GM12878 (cell line): ENCODE measurements around the gene OLFM2. TPM values are rescaled to one million over a fixed set of nuclear protein-coding genes. Genes with fewer than 3 reads are reported as not detected.

Source experiments
- ATAC-seq: fragments of 200-7000 bp; cut with Tn5 transposase; 3 replicates; pipeline ENCODE4 v1.9.1; 2020; ENCODE audit warnings: mild to moderate bottlenecking, moderate library complexity
- BruUV-seq: library from RNA; stranded (reverse); fragments of 400-500 nt; replicated peaks from 2 replicates; lab custom pipeline; 2021; lab: Mats Ljungman, UMichigan
- CTCF ChIA-PET: fragments of 300-600 bp; sonication (Branson Sonifier 250); formaldehyde crosslinking; extraction: SDS; loops from one replicate; lab custom pipeline; 2021; ENCODE audit warnings: inconsistent platforms; lab: Yijun Ruan, JAX
- POLR2A ChIA-PET: fragments of 350-600 bp; formaldehyde crosslinking; extraction: SDS; loops from one replicate; lab custom pipeline; 2021; ENCODE audit warnings: inconsistent platforms; lab: Charles Lee
- RAD21 ChIA-PET: fragments of 300-600 bp; sonication (Branson Sonifier 250); formaldehyde crosslinking; loops from one replicate; lab custom pipeline; 2023; ENCODE audit warnings: antibody characterized with exemption; ENCODE audit not compliant: unreplicated experiment; lab: Charles Lee
- SMC1A ChIA-PET: fragments of 300-600 bp; sonication (Branson Sonifier 250); formaldehyde crosslinking; loops from one replicate; lab custom pipeline; 2023; ENCODE audit not compliant: unreplicated experiment, uncharacterized antibody; lab: Charles Lee
- DNase-seq: peaks from one replicate; pipeline ENCODE4 v3.0.0-alpha.2; 2011; ENCODE audit warnings: low read depth, low spot score
- FAIRE-seq: peaks from 3 replicates; lab custom pipeline; 2011; peaks lifted over from hg19 to GRCh38; lab: Jason Lieb, UNC
- H2AFZ ChIP-seq: 2 replicates; pipeline ENCODE4 v1.6.0; 2011; ENCODE audit warnings: low read depth, low read length, control low read depth; ENCODE audit not compliant: control insufficient read depth
- H3K27ac ChIP-seq: 2 replicates; pipeline ENCODE4 v1.5.1; 2011; ENCODE audit warnings: control low read depth; ENCODE audit not compliant: control insufficient read depth, insufficient read depth
- H3K27me3 ChIP-seq, 2 experiments: replicated peaks in 1 of 2; 2 replicates each; pipeline versions ENCODE4 v1.6.0 to v1.6.1; 2011; ENCODE audit warnings: low read length in 1 of 2; ENCODE audit not compliant: control insufficient read depth in 2 of 2, insufficient read depth in 2 of 2
- H3K36me3 ChIP-seq, 2 experiments: 2 replicates each; pipeline ENCODE4 v1.5.1; 2011; ENCODE audit warnings: low read length in 1 of 2; ENCODE audit not compliant: control insufficient read depth in 2 of 2, insufficient read depth in 2 of 2
- H3K4me1 ChIP-seq: 2 replicates; pipeline ENCODE4 v1.6.1; 2011; ENCODE audit warnings: mild to moderate bottlenecking, low read length, moderate library complexity, mixed read lengths; ENCODE audit not compliant: control insufficient read depth, insufficient read depth
- H3K4me2 ChIP-seq: 2 replicates; pipeline ENCODE4 v1.6.0; 2011; ENCODE audit warnings: control low read depth; ENCODE audit not compliant: control insufficient read depth, insufficient read depth
- H3K4me3 ChIP-seq: fragments of 200-600 bp; sonication (generic); 2 replicates; pipeline ENCODE4 v1.5.1; 2016
- H3K79me2 ChIP-seq: 2 replicates; pipeline ENCODE4 v1.6.0; 2011; ENCODE audit warnings: low read length; ENCODE audit not compliant: control insufficient read depth, insufficient read depth
- H3K9ac ChIP-seq: 2 replicates; pipeline ENCODE4 v1.8.0; 2011; ENCODE audit warnings: low read length, control low read depth, mixed read lengths; ENCODE audit not compliant: control insufficient read depth, insufficient read depth
- H3K9me3 ChIP-seq: replicated peaks from 3 replicates; pipeline ENCODE4 v1.5.1; 2011; ENCODE audit warnings: mild to moderate bottlenecking, low read length; ENCODE audit not compliant: control insufficient read depth, insufficient read depth
- H4K20me1 ChIP-seq: 2 replicates; pipeline ENCODE4 v1.6.0; 2011; ENCODE audit not compliant: control insufficient read depth, insufficient read depth
- CBFB ChIP-seq: IDR thresholded peaks from 2 replicates; pipeline ENCODE4 v1.6.1; 2016; ENCODE audit warnings: antibody characterized with exemption, low read depth
- DPF2 ChIP-seq: fragments of 450-650 bp; IDR thresholded peaks from 2 replicates; pipeline ENCODE4 v1.6.1; 2017; ENCODE audit warnings: mild to moderate bottlenecking
- KAT2A ChIP-seq: conservative IDR thresholded peaks from 2 replicates; pipeline ENCODE4 v1.6.1; 2011; ENCODE audit warnings: low read depth, low read length; ENCODE audit not compliant: control insufficient read depth
- MTA2 ChIP-seq: fragments of 450-650 bp; IDR thresholded peaks from 2 replicates; pipeline ENCODE4 v1.6.1; 2016; ENCODE audit warnings: low read depth, mild to moderate bottlenecking, moderate library complexity
- SIN3A ChIP-seq: IDR thresholded peaks from 2 replicates; pipeline ENCODE4 v1.6.1; 2012; ENCODE audit warnings: low read depth, low read length, improper control_type of control experiment
- SP1 ChIP-seq: IDR thresholded peaks from one replicate; pipeline ENCODE4 v1.6.1; 2011; ENCODE audit warnings: low read depth, low read length
- TCF3 ChIP-seq: IDR thresholded peaks from 2 replicates; pipeline ENCODE4 v1.6.1; 2012; ENCODE audit warnings: low read depth, mild to moderate bottlenecking, low read length, borderline replicate concordance; ENCODE audit not compliant: insufficient read depth
- ZNF687 ChIP-seq: fragments of 450-650 bp; IDR thresholded peaks from 2 replicates; pipeline ENCODE4 v1.6.1; 2017; ENCODE audit warnings: mild to moderate bottlenecking, moderate library complexity
- WGBS: methylation state at CpG from one replicate; pipeline ENCODE4 v1.1.6; 2016; ENCODE audit warnings: low lambda C conversion rate; ENCODE audit not compliant: insufficient replicate concordance, insufficient coverage; ENCODE audit errors: missing lambda C conversion rate; 5-methylcytosine and 5-hydroxymethylcytosine counted together
- in situ Hi-C: fragments of 300-500 bp; cut with MboI; formaldehyde crosslinking; loops from 9 replicates; pipeline ENCODE4 v1.14.3; 2018; ENCODE audit warnings: mixed read lengths
- intact Hi-C: fragments of 100-400 bp; cut with micrococcal nuclease; formaldehyde crosslinking; loops from one replicate; pipeline ENCODE4 v1.14.2; 2022; ENCODE audit not compliant: unreplicated experiment
- polyA plus RNA-seq, 11 experiments: library from polyadenylated mRNA; depleted of rRNA in 4 of 11; unstranded in 6 of 11; stranded (reverse) in 5 of 11; fragments of >200 nt; fragmentation: Nextera tagmentation in 4 of 11; fragmentation: Illumina TruSeq in 1 of 11; extraction: Ambion mirVana in 4 of 11; extraction: Trizol in 1 of 11; gene quantifications; 1 replicate in 1 of 11; 2 replicates in 10 of 11; pipeline versions ENCODE4 v1.2.1 to v1.2.3, GENCODE V29; 2011 to 2016; ENCODE audit warnings: inconsistent platforms in 2 of 11, missing spikeins in 2 of 11, low read depth in 1 of 11
- total RNA-seq, 4 experiments: library from RNA; depleted of rRNA in 3 of 4; stranded (reverse); fragments of >200 nt in 3 of 4; fragmentation: Illumina TruSeq in 1 of 4; extraction: Trizol in 1 of 4; gene quantifications; 2 replicates each; pipeline versions ENCODE4 v1.2.1 to v1.2.3, GENCODE V29; 2013 to 2021
- TF ChIP-seq, protein P1 (sequence below): fragments of 150-350 bp; IDR thresholded peaks from 2 replicates; pipeline ENCODE4 v1.6.1; 2016; ENCODE audit warnings: low read depth, low read length

Gene OLFM2
- total and polyA plus RNA-seq, 10 of the 15 experiments (the other 5 are each of a cell fraction or from before 2014, with no cell fraction given) = 0.07 to 3.5 (median 0.27) TPM; not detected in 5

GRCh38 chr19:9818175-9818733, 118.1 kb downstream of the OLFM2 start:
- no TSS peak for BruUV-seq
- no peak for TF ChIP-seq MTA2
- TF ChIP-seq DPF2 = peak; percentile 72; the same call in 1 of the 2 replicates
- in situ Hi-C loops = no loop called here
- peaks cover 20% of the 10 kb centered on the region for H3K79me2 ChIP-seq
- peak overlapping the region; percentile 97 for H3K4me3 ChIP-seq
- ATAC-seq (no peak), FAIRE-seq (no peak), DNase-seq (no peak)
- H4K20me1 ChIP-seq = no peaks in the 10 kb centered on the region
- peak overlapping the region; percentile 98 for H3K27ac ChIP-seq
- peaks cover 9% of the 10 kb centered on the region for H3K9me3 ChIP-seq
- 3% methylated on average over 27 of the region's 39 CpGs for WGBS
- H3K4me2 ChIP-seq = peak overlapping the region; percentile 53
- ChIA-PET POLR2A (interaction anchor here (1.2 kb wide), 1 partner anchor 9 kb away, joined by 5 read pairs; no protein-coding TSS in a partner anchor), SMC1A (interaction anchor here (0.6 kb wide), 1 partner anchor 684 kb away, joined by 3 read pairs; no protein-coding TSS in a partner anchor), CTCF (interaction anchor here (1.3 kb wide), 1 partner anchor 12 kb away, joined by 3 read pairs; no protein-coding TSS in a partner anchor), RAD21 (interaction anchor here (0.7 to 0.9 kb wide), 2 partner anchors 50 to 763 kb away, joined by 3 to 5 read pairs; partner anchors contain the start of gene ZNF846)
- H3K27me3 ChIP-seq = no peaks in the 10 kb centered on the region
- H3K9ac ChIP-seq = peak overlapping the region; percentile 95
- peaks cover 3% of the 10 kb centered on the region for H3K4me1 ChIP-seq
- H2AFZ ChIP-seq = peak overlapping the region; percentile 95
- peaks cover 0 to 6% of the 10 kb centered on the region in 2 experiments; a peak in 1 of 4 replicates for H3K36me3 ChIP-seq
- intact Hi-C loops = no loop called here

GRCh38 chr19:9811139-9811538, 125.2 kb downstream of the OLFM2 start:
- no peaks in the 10 kb centered on the region for H3K4me1 ChIP-seq
- H3K9ac ChIP-seq = no peak overlapping the region
- DNase-seq = no peak
- ChIA-PET CTCF (interaction anchor here (1.7 kb wide), 1 partner anchor 12 kb away, joined by 5 read pairs; no protein-coding TSS in a partner anchor), POLR2A (no interaction called here), RAD21 (interaction anchor here (0.6 kb wide), 1 partner anchor 189 kb away, joined by 4 read pairs; no protein-coding TSS in a partner anchor), SMC1A (no interaction called here)
- no TSS peak for BruUV-seq
- no peak for ATAC-seq
- no peak overlapping the region for H3K4me2 ChIP-seq
- no peaks in the 10 kb centered on the region for H3K27me3 ChIP-seq
- no peaks in the 10 kb centered on the region for H4K20me1 ChIP-seq
- H3K36me3 ChIP-seq = peaks cover 11 to 21% of the 10 kb centered on the region in 2 experiments
- no peak overlapping the region for H3K27ac ChIP-seq
- no peak overlapping the region for H2AFZ ChIP-seq
- over 99% methylated on average over 21 of the region's 21 CpGs for WGBS
- no peaks in the 10 kb centered on the region for H3K79me2 ChIP-seq
- in situ Hi-C loops = no loop called here
- intact Hi-C loops = no loop called here
- no peak overlapping the region for H3K4me3 ChIP-seq
- FAIRE-seq = no peak
- H3K9me3 ChIP-seq = peaks cover 5% of the 10 kb centered on the region; the same call in 2 of the 3 replicates
- TF ChIP-seq SP1 (no peak), CBFB (no peak), ZNF687 (no peak), SIN3A (no peak), KAT2A (no peak), TCF3 (no peak)
- TF ChIP-seq, protein P1, sequence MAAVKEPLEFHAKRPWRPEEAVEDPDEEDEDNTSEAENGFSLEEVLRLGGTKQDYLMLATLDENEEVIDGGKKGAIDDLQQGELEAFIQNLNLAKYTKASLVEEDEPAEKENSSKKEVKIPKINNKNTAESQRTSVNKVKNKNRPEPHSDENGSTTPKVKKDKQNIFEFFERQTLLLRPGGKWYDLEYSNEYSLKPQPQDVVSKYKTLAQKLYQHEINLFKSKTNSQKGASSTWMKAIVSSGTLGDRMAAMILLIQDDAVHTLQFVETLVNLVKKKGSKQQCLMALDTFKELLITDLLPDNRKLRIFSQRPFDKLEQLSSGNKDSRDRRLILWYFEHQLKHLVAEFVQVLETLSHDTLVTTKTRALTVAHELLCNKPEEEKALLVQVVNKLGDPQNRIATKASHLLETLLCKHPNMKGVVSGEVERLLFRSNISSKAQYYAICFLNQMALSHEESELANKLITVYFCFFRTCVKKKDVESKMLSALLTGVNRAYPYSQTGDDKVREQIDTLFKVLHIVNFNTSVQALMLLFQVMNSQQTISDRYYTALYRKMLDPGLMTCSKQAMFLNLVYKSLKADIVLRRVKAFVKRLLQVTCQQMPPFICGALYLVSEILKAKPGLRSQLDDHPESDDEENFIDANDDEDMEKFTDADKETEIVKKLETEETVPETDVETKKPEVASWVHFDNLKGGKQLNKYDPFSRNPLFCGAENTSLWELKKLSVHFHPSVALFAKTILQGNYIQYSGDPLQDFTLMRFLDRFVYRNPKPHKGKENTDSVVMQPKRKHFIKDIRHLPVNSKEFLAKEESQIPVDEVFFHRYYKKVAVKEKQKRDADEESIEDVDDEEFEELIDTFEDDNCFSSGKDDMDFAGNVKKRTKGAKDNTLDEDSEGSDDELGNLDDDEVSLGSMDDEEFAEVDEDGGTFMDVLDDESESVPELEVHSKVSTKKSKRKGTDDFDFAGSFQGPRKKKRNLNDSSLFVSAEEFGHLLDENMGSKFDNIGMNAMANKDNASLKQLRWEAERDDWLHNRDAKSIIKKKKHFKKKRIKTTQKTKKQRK = no peak
